ENCODE measurements around the gene GYG1.
"Not testable (repeated sequence)": the region's sequence is repeated elsewhere in the genome, so short reads cannot be mapped to it uniquely, and the experiment has no call there.

GYG1 gene

DNA sequence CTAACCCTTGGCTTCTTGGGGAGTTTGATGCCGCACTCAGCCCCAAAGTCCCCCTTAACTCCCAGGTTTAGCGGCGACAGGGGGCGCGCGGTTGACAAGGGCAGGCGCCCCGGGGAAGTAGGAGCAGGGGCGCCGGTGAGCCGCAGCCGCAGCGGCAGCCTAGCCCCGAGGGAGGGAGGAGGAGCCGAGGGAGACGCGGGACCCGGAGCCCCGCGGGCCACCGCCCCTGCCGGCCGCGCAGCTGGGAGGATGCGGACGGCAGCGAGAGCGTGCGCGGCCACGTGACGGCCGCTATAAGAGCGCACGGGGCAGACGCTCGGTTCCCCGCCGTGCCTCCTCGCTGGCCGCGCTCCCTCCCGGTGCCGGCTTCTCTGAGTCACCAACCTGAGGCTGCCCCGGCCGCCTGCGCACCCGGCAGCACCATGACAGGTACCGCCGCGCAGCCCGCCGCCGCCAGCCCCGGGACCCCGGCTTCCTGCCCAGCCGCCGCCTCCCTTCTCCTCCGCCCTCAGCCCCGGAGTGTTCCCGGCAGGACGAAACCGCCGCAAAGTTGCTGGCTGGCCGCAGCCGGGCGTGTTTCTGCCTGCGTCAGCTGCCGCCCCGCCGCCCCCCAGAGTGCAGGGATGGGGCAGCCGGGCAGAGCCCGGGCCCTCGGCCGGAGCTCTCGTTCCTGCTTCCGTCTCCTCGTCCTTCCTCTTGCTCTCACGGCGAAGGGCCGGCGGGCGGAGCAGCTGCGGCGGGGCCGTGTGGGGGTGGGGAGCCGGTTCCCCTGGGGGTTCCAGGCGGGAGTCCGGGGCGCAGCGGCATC, at the start of gene GYG1:
GYG1 (plus strand) TSS at position 322 of the 808 bp plus-strand sequence; CDS start at position 423, 101 bp downstream.
- peak; percentile 83 for DNase-seq

DNA sequence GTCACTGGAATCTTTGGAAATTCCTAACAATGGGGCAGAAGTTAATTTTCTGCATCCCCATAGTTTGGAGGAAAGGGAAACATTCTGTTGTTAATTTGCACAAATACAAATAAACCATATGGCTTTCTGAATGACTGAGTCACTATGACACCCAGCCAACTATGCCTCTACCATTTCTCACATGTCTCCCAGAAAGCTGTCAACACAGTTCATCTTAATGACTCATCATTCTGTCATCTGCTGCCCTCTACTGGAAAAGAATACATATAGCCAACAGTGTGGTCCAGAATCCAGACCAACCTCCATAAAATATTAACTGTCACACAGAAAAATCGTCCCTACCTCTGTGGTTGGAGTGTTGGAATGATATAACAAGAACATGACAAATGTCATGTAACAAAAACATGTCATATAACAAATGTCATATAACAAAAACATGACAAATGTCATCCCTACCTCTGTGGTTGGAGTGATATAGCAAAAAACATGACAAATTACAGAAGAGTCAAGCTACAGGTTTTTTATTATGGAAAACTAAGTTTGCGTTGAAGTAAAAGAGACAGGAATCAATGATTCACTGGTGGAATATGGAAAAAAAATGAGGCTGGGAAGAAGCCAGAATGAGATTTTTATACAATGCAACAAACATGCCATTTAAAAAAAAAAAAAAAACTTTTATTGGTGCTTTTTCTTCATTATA, 47.7 kb upstream of the GYG1 start:
- DNase-seq: no peak

DNA sequence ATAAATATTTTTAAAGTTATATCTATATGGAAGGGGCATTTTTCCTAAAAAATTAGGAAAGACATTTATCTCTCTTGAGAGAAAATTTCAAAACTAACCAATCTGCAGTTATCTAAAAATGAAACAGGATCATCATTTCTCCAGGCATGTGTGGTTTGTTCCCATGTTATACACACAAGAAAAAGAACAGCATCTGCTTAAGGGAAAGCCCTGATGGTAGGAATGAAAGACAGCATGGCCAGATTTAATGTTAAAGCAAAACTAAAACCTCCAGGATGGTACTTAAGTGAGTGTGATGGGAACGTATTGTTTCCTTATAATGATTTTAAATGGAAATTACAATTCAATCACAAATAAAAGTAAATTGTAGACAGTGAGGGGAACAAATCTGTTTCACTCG, 46.2 kb upstream of the GYG1 start:
- no peak for DNase-seq

DNA sequence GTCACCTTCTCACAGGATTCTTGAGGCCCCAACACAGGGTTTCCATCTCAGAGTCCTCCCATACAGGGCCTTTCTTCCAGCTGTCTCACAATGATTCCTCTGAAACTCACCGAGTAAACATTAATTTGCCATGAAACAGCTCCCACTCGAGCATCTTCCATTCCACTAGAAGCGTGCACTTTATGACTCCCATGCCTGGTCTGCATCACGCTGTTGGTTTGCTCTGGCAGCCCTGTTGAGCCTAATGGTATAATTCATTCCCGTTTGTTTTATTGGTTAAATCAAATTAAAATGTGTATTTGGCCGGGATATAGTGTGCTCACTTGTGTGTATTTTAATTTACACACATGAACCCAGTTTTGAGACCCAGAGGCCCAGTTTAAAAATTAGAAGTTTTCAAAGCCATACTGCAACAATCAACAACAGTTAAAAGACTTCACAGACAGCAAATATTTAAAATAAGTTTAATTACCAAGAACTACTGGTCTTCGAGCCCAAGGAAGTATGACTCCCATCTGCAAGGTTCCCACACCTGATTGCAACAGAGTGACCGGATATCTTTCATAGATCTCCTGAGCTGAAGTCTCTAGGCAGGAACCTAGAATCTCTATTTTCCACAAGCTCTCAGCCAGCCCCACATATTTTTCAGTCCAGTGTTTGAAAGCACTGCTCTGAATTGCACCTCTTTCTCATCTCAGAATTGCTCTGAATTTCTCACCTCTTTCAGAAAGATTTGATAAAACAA, 42.3 kb upstream of the GYG1 start:
- no peak for DNase-seq

DNA sequence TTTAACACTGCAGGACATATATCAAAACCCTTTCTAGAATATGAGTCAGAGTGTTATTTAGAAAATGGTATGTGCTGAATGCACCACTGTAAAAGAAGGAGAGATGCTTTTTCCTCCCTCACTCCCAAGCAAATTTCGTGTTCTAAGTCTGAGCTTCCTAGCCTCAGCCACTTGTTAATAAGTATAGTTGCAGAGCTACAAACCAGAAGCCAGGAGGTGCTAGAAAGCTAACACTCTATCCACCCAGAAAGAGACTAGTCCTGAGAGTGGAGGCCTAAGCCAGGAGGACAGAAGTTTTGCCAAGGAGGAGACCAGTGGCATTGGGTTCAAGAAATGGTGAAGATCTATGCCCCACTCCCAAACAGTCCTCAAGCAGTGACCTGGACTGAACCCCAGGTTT, 40.5 kb upstream of the GYG1 start:
- DNase-seq: no peak

DNA sequence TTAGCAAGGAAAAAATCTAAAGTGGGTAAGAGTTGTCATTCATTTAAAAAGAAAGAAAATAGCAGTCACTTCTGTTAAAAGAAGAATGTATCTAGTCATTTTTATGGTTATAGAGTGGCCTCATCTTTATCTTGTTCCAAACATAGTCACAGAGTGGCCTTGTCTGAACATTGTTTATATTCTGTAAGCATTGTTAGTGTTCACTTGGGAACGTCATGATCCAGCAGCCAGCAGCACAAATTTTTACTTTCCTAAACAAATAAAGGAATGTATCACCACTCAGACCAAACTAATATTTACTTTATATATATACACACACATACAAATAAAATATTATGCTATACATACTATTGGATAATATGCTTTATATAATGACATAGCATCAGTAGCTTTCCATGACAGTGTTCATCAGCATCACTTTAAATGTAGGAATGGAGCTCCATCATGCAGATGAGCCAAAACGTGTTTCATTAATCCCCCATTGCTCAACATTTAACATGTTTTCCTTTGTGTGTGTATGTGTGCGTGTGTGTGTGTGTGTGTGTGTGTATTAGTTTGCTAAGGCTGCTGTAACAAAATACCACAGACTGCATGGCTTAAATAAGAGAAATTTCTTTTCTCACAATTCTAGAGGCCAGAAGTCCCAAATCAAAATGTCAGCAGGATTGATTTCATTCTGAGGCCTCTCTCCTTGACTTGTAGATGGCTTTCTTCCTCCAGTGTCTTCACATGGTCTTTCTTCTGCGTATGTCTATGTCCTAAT, 39.6 kb upstream of the GYG1 start:
- DNase-seq: no peak

DNA sequence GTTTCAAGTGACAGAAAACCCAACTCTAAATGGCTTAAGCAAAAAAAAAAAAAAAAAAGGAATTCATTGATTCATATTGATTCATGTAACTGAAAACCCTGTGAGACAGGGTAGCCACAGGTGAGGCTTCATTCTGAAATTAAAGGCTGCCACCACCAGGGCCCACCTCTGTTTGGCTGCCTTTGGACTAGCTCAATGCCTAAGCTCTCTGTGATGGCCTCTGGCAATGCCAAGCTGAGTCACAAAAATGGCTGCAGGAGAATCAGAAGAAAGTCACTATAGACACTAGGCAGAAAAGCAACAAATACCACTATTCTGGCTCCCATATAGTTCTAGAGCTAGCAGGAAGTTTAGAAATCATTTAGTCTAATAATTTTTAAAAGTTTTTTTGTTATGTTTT, 38.2 kb upstream of the GYG1 start:
- no peak for DNase-seq

DNA sequence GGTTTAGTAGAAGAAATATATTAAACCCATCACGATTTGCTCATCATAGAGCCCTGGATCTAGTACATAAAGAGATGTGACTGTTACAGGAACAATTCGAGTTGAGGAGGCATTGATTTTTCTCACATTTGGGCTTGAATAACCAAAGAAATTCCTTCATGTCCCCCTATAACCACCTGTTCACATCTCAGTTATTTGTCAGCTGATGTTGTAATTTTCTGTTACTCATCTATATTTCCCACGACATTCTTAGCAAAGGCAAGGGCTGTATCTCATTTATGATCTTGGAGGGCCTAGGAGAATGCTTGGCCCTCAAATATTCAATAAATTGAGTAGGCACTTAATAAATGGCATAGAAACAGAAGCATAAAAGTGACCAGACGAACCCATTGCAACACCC, 36.4 kb upstream of the GYG1 start:
- no peak for DNase-seq

DNA sequence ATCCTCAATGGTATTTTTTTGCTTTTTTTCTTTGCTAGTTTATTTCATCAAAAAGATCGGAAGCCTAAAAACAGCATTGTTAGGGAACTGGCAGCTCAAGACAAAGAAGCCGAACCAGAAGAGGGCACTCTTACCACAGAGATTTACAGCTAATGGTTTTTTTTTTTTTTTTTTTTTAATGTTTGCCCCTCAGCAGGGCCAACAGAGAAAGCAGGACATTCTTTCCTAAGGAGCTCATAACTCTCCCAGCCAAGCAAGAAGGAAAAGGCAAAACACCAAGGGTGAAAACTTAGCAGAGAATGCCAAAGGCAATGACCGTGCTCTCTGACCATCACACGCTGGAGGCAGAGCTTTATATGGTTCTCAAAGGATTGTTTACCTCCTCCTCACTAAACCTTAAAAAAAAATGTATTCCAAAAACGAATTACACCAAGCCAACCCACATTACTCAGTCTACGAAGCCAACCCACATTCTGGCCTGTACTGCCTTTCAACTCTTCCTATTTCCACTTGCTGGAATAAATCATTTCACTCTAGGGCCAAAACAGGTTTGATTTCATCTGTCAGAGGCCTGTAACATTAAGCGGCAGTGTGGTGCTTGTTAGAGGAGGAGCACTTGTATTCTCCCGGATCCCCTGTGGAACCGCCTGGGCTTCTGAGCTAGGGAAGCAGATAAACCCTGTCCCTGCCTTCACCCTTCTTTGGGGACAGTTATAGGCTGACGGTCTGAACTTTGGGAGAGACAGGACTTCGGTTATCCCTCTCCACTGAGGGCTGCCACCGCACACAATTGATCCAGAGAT, 35.6 kb upstream of the GYG1 start:
- peak; percentile 5 for DNase-seq

DNA sequence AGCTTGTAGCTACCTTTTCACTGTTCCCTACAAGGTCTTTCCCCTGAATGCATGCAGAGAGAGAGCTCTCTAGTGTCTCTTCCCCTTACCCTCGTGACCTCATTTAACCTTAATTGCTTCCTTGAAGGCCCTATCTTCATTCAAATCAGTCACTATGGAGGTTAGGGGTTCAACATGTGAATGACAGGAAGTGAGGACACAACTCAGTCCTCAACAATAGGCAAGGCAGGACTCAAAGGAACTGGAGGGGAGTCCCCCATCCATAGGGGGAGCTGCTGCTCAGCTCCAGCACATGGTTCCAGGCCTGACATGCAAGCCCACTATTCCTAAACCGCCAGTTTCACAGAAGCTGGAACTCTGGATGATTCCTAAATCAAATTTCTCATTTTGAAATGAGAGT, 33.8 kb upstream of the GYG1 start:
- no peak for DNase-seq

DNA sequence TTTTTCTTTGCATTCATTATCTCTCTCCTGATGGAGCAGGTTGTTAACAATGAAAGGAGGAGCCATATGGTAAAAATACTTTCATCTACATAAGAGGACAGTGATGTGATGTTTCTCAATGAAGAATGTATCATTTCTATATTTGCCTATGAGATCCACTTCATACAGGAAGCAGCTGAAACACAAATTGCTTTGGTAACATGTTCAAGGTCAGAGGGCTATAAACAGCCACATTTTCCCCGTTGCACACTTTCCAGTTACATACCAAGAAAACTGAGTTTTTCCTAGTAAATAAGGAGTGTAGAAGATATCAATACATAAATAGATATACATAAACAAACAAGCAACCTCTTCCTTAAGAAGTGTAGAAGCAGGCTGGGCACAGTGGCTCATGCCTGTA, 32.6 kb upstream of the GYG1 start:
- no peak for DNase-seq

DNA sequence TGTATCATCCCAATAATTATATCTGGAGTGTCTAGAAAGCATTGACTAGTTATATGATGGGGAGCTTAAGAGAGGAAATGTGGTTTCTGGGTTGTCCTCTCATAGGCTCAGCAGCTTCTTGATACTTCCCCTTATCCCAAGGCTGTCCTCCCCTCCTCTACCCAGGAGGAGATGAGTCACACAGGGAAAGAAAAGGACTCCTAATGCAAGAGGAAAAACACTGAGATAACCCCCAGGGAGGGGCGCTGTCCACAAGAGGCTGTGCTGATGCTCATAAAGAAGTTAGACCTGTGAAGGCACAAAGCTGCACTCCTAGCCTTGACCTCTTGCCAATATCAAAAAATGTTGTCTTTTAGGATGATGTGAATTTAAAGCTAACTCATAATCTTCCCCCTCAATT, 28.8 kb upstream of the GYG1 start:
- no peak for DNase-seq

DNA sequence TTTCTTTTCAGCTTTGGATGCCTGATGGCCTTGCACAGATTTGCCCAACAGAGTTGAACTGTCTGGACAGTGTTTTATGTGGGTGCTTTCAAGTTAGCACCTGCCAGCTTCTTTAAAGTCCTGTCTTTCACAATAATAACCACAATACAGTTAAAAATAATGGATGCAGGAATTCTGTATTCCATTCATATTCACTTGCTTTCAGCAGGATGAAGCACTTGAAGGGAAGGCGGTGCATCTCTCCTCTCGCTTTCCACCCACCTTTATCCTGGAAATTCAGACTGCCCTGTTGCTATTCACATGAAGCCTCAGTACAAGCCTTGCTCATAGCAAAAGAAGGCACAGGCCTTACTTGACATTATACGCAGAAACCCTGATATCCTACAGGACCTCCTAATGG, 26.5 kb upstream of the GYG1 start:
- no peak for DNase-seq

DNA sequence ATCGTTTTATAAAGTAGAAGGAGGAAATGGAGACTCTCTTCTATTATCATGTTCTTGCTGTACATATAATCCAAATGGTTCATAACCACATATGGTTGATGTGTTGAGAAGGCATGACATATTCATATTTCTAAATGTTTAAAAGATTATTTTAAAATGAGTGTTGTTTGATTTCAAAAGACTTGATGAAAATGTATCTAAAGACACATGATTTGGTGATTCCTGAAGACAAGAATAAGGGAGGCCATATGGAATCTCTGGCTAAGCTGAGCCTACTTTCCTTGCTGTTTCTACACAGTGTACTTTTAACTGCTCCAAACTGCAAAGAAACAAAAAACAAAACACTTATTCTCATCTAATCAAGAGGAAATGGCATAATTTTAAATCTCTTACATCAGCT, 23.0 kb upstream of the GYG1 start:
- DNase-seq: no peak

DNA sequence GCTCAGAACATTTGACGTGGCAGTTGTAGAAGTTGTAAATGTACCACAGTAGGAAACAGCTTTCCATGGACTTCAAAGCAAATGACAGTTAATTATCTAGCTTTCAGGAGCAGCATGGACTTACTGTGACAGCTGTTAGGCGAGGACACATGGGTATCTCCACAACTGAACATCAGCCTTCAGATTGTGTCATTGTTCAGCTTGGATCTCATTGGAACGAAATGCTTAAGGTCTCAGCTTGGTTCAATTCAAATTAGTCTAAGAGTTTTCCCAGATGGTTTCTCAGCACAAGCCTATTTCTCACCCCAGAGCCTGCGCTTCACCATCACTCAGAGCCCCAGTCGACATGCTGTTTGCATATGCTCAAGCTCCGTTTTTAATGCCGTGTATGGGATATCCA, 21.1 kb upstream of the GYG1 start:
- DNase-seq: no peak

DNA sequence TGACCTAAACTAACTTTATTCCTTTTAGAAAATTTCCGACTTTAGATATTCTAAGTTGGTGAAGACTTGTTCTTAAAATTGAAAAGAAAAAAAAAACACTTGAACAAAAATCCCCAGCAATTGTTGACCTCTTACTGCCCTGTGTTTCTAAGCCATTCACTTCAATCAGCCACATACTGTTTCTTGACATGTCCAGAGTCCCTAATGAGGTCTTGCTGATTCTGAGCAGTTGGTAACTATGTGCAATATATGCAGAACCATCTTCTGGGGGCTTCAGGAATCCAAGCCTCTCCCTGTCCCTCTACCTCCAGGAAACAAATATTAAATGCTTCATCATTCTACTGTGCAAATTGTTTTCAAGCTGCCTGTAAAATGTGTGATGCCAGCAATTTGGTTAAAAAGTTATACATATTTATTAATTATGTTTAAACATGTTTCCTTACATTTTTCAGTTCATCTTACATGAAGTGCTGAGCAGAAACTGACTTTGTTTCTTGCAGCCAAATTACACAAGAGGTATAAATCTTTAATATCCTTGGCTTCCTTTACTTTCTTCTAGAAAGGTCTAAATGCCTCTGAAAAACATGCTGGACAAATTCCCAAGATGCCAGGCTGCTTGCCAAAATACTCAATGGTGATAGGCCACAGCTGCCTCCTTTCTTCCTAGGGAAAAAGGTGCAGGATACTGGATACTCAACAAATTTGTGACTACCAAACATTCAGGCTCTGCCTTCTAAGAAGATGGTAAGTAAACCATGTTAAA, 19.8 kb upstream of the GYG1 start:
- DNase-seq: no peak

DNA sequence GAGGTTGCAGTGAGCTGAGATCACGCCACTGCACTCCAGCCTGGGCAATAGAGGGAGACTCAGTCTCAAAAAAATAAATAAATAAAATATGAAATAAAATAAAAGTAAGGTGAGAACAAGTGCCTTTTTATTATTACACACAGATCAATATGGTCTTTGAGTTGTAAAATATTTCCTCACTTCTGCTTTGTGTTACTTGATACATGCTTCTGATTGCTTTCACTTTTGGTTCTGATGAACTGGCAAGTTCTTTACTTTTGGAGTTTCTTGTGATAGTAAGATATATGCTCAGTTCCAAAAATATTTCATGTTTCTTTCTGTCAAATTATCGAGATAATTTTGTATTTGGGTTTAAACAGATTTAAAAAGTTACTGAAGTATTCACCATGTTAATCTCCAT, 16.6 kb upstream of the GYG1 start:
- no peak for DNase-seq

DNA sequence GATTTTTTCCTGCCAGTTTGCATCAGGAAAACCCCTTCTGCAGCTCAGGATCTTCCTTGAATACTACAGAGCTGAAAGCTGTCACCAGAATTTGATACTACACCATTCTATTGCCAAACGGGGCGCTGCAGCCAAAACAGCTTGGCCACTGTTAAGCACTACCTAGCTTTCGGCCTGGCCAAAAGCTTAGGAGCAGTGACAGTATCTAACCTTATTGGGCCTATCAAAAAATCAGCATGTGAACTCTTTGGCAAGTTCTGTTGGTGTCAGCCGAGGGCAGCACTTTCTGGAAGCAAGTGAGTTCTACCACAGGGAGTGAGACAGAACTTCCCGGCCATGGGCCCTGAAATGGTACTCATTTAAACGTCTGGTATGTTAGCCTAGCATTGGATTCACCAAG, 16.1 kb upstream of the GYG1 start:
- DNase-seq: no peak

DNA sequence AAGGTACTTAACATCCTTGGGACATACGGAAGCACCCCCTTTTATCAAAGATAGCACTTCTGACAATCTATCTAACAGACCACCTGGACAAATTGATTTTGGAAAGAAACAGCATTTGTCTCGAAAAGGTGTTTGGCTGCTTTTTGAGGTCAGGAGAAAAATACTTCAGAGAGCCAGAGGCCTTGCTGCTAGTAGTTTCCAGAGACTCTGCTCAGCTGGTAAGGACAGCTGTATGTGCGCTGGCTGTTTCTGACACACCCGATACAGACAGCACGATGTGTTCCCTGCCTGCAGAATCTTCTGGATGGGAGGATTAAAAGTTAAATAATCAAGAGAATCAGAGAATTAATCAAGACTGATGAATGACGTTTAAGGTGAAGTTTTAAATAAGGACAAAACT, 15.6 kb upstream of the GYG1 start:
- no peak for DNase-seq

DNA sequence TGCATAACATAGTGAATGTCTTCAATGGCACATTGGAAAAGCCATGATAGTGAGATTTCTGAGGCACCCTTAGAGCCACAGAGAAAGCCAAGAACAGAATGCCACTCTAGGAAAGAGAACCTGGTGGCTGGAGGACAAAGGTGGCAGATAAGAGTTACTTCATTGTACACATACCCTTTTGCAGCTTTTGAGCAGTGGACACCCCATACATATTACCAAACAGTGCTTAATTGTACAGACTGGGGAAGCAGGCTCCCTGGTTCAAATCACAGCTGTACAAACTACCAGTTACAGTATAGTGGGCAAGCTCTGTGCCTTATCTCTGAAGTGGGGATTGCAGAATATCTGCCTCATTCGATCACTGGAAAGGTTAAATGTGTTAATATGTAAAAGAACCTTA, 10.1 kb upstream of the GYG1 start:
- no peak for DNase-seq

DNA sequence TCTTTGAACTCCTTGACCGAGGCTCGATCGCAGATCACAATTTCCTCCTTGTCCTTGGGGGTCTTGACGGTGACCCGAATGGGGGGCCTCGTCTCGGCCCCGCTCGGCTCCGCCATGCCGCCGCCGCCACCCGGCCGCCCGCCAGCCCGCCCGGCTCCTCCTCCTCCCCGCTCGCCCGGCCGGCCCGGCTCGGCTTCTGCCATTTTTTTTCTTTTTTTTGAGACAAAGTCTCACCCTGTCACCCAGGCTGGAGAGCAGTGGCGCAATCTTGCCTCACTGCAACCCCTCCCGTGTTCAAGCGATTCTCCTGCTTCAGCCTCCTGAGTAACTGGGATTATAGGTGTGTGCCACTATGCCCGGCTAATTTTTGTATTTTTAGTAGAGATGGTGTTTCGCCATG, 3.8 kb upstream of the GYG1 start:
- DNase-seq: not testable (repeated sequence)

DNA sequence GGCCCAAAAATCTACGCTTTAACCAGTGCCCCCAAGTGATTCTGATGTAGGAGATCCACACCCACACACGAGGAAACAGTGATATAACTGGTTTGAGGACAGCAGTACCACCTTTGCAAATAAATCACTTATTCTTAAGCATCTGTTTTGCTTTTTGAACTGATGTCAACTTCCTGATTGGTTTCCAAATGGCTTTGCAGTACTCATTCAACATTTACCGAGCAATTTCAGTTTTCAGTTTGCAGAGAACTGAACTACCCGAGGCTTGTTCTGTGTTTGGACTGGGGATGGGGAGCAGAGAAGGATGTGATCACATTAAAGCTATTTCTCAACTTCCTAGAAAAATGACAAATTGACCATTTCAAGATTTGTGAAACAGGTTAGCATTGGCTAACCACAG, 1.1 kb upstream of the GYG1 start:
- no peak for DNase-seq

Measured in CD4-positive, alpha-beta T cell treated with Interferon gamma for 1 hour (primary cell).